IPS DF 19.7 (cell line): ENCODE results near the gene PRELP.

Experiments
- DNase-seq: peaks from one replicate; pipeline ENCODE4 v3.0.0-alpha.2; 2013; ENCODE audit warnings: low read depth, low spot score

PRELP gene

GRCh38 chr1:203524152-203524551, 48.5 kb downstream of the PRELP start:
- DNase-seq: no peak

GRCh38 chr1:203524824-203525223, 49.2 kb downstream of the PRELP start:
- DNase-seq: no peak

- no peak for DNase-seq
These were observed 50.1 kb downstream of the PRELP start for GRCh38 chr1:203525685-203526084.

- no peak for DNase-seq
These were observed 50.5 kb downstream of the PRELP start for GRCh38 chr1:203526130-203526529.

- DNase-seq: no peak
These were observed 51.0 kb downstream of the PRELP start for GRCh38 chr1:203526572-203526971.

- DNase-seq: no peak
These were observed 51.4 kb downstream of the PRELP start for GRCh38 chr1:203527013-203527412.

GRCh38 chr1:203528063-203528462, 52.5 kb downstream of the PRELP start:
- DNase-seq: no peak

- no peak for DNase-seq
These were observed 53.6 kb downstream of the PRELP start for GRCh38 chr1:203528976-203529835.

GRCh38 chr1:203531063-203531462, 55.5 kb downstream of the PRELP start:
- no peak for DNase-seq

GRCh38 chr1:203534012-203534411, 58.4 kb downstream of the PRELP start:
- no peak for DNase-seq

- DNase-seq: no peak
These were observed 58.9 kb downstream of the PRELP start for GRCh38 chr1:203534526-203534925.

- no peak for DNase-seq
These were observed 61.0 kb downstream of the PRELP start for GRCh38 chr1:203536575-203536974.

GRCh38 chr1:203536980-203537455, 61.4 kb downstream of the PRELP start:
- no peak for DNase-seq

GRCh38 chr1:203537806-203538464, 62.3 kb downstream of the PRELP start:
- DNase-seq: no peak

- DNase-seq: no peak
These were observed 63.1 kb downstream of the PRELP start for GRCh38 chr1:203538726-203539125.

GRCh38 chr1:203539831-203540546, 64.4 kb downstream of the PRELP start:
- DNase-seq: no peak
